Upper lobe of left lung (tissue), 6 donors: ENCODE measurements around the gene GLRA2. TPM values are rescaled to one million over a fixed set of nuclear protein-coding genes. Genes with fewer than 3 reads are reported as not detected.
A peak's percentile ranks its signal among the peaks of the same experiment; 100 is the strongest.

Source experiments
- ATAC-seq, 2 donors: fragments of 200-7000 bp; cut with Tn5 transposase; one replicate each; pipeline ENCODE4 v1.9.1; 2022; ENCODE audit warnings: mild to moderate bottlenecking in 2 of 2, moderate library complexity in 2 of 2; ENCODE audit not compliant: low FRiP score in 2 of 2
- DNase-seq, 2 donors: peaks; one replicate each; pipeline ENCODE4 v3.0.0-alpha.2; 2019 to 2020
- H3K27ac ChIP-seq, 4 donors: fragments of 200-600 bp; sonication (generic); one replicate each; pipeline ENCODE4 v1.5.1; 2016 to 2019
- H3K27me3 ChIP-seq, 4 donors: fragments of 200-600 bp; sonication (generic); one replicate each; pipeline ENCODE4 v1.5.1; 2017 to 2019
- H3K36me3 ChIP-seq, 4 donors: fragments of 200-600 bp; sonication (generic); one replicate each; pipeline ENCODE4 v1.5.1; 2016 to 2019
- H3K4me1 ChIP-seq, 4 donors: fragments of 200-600 bp; sonication (generic); one replicate each; pipeline ENCODE4 v1.5.1; 2018 to 2019
- H3K4me3 ChIP-seq, 4 donors: fragments of 200-600 bp; sonication (generic); one replicate each; pipeline ENCODE4 v1.5.1; 2017 to 2019; ENCODE audit warnings: mild to moderate bottlenecking in 2 of 4, moderate library complexity in 1 of 4
- H3K9me3 ChIP-seq, 4 donors: fragments of 200-600 bp; sonication (generic); one replicate each; pipeline ENCODE4 v1.5.1; 2018 to 2019
- CTCF ChIP-seq, 6 experiments: fragments of 450-650 bp in 4 of 6; fragments of 200-600 bp in 2 of 6; sonication (generic) in 2 of 6; IDR thresholded peaks; one replicate each; pipeline ENCODE4 v1.5.1; 2016 to 2019; ENCODE audit warnings: antibody characterized with exemption in 6 of 6
- EP300 ChIP-seq, 4 donors: sonication (generic); formaldehyde crosslinking; IDR thresholded peaks; one replicate each; pipeline ENCODE4 v1.5.1; 2017; ENCODE audit warnings: antibody characterized with exemption in 4 of 4, control low read depth in 2 of 4
- POLR2A ChIP-seq, 4 donors: fragments of 450-650 bp; IDR thresholded peaks; one replicate each; pipeline ENCODE4 v1.5.1; 2016 to 2017; ENCODE audit warnings: antibody characterized with exemption in 4 of 4, mild to moderate bottlenecking in 2 of 4
- POLR2AphosphoS5 ChIP-seq, 2 donors: sonication (generic); formaldehyde crosslinking; IDR thresholded peaks; one replicate each; pipeline ENCODE4 v1.5.1; 2017; ENCODE audit warnings: antibody characterized with exemption in 2 of 2
- WGBS, 2 donors: methylation state at CpG; one replicate each; pipeline ENCODE4 v1.1.5; 2017 to 2018; 5-methylcytosine and 5-hydroxymethylcytosine counted together
- total RNA-seq, 6 donors: library from RNA; depleted of rRNA in 4 of 6; stranded (reverse); fragments of >200 nt in 4 of 6; gene quantifications; one replicate each; pipeline versions ENCODE4 v1.1.0 to v1.2.1, GENCODE V29; 2016 to 2021
- donor health status: DM: no; HTN: no; CAD: no; lungs with moderate emphysema.
- donor health status: DM: no; HTN: yes; CAD: no; lungs with severe emphysema.

Gene GLRA2
- not detected for total RNA-seq

DNA sequence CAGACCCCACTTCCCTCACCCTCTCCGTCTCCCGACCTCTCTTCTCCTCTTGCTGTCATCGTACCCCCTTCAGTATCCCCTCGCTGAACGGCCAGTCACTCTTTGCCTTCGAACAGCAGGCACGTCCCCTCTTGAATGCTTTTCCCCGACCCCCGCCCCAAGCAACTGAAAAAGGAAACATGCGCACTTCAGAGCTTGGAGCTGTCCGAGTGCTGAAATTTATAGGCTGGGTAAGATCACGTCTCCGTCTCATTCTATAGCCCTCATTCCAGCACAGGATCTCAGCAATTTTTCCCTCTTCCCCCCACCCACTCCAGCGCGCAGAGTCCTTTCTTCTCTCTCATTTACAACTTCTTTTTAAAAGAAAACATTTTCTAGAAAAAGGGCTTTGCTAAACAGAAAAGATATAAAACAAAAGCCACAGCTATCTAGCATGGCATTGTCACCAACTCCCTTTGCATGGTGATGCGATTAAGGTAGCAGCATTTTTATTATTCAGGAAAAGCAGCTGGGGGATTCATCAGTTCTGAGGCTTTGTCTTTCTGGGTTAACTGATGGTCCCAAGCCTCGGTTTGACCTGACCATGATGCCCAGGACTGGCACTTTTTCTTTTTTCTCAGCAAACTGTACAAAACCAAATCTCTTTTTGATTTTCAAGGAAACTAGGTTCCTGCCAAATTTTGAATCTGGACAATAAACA is at the start of gene GLRA2:
GLRA2 (plus strand) TSS at position 247 of the 700 bp plus-strand sequence. CDS start 522 bp downstream, outside the sequence.
- Histone ChIP-seq H3K27me3 (no peaks in the 10 kb centered on the region), H3K36me3 (no peaks in the 10 kb centered on the region), H3K4me3 (no peak within 1 kb of the TSS), H3K9me3 (no peaks in the 10 kb centered on the region), H3K27ac (no peak within 1 kb of the TSS), H3K4me1 (no peaks in the 10 kb centered on the region)
- ATAC-seq: no peak
- DNase-seq: no peak
- WGBS, 2 donors: 7 to 18% methylated on average over 17 of the region's 17 CpGs
- TF ChIP-seq POLR2AphosphoS5 (IDR thresholded peaks at IDR 0.05): no peak
- no peak for TF ChIP-seq POLR2A (IDR thresholded peaks at IDR 0.05)
- TF ChIP-seq CTCF (IDR thresholded peaks at IDR 0.05): no peak
- TF ChIP-seq EP300 (IDR thresholded peaks at IDR 0.05): no peak

DNA sequence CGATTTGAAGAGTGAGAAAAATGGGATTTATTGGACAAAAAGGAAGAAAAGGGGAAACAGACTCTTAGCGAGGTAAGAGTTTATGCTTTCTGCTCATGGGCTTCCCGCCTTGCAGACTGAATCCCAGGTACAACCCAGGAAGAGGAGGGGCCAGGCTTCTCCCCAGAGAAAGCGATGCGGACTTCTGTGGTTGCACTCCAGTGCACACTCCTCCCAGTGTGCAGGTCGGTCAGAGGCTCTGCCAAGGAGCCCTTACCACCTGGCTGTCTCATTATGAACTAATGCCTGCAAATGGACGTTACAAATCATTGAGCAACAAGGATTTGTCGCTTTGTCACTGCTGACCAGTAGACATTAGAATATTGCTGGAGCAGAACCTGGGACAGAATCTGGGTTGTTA is 39.9 kb upstream of the GLRA2 start:
- H3K36me3 ChIP-seq: no peaks in the 10 kb centered on the region
- no peak for TF ChIP-seq EP300 (IDR thresholded peaks at IDR 0.05)
- no peak for TF ChIP-seq POLR2A (IDR thresholded peaks at IDR 0.05)
- H3K27me3 ChIP-seq: no peaks in the 10 kb centered on the region
- ATAC-seq (no peak), DNase-seq (no peak)
- no peaks in the 10 kb centered on the region for H3K4me1 ChIP-seq
- 67 to 90% methylated on average over 8 of the region's 8 CpGs for WGBS, 2 donors
- H3K9me3 ChIP-seq: no peaks in the 10 kb centered on the region
- no peak overlapping the region for H3K4me3 ChIP-seq
- no peak overlapping the region for H3K27ac ChIP-seq

DNA sequence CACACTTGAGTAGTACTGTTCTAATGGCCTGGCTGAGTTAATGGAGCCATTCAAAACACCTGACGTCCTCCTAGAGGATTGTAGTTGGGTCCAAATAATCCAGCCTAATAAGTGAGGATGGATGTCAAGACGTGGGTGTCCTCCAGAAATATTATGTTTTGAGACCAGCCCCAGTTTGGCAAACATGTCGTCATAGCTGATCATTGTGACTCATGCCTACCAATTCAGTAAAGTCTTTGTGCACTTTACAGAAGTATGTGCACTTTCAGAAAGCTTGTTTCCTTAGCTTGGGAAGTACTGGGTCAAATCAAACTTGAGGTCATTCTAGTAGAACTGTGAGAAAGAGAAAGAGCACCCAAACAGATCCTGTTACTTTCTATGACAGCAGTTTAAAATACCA is 37.6 kb upstream of the GLRA2 start:
- H3K4me3 ChIP-seq: no peak overlapping the region
- H3K4me1 ChIP-seq: no peaks in the 10 kb centered on the region
- WGBS, 2 donors: 59 to 84% methylated on average over 2 to 3 of the region's 3 CpGs
- no peaks in the 10 kb centered on the region for H3K36me3 ChIP-seq
- no peak overlapping the region for H3K27ac ChIP-seq
- ATAC-seq: no peak
- H3K27me3 ChIP-seq: no peaks in the 10 kb centered on the region
- TF ChIP-seq POLR2A (IDR thresholded peaks at IDR 0.05): no peak
- no peak for TF ChIP-seq CTCF (IDR thresholded peaks at IDR 0.05)
- TF ChIP-seq POLR2AphosphoS5 (IDR thresholded peaks at IDR 0.05): no peak
- no peak for TF ChIP-seq EP300 (IDR thresholded peaks at IDR 0.05)
- no peaks in the 10 kb centered on the region for H3K9me3 ChIP-seq
- no peak for DNase-seq

DNA sequence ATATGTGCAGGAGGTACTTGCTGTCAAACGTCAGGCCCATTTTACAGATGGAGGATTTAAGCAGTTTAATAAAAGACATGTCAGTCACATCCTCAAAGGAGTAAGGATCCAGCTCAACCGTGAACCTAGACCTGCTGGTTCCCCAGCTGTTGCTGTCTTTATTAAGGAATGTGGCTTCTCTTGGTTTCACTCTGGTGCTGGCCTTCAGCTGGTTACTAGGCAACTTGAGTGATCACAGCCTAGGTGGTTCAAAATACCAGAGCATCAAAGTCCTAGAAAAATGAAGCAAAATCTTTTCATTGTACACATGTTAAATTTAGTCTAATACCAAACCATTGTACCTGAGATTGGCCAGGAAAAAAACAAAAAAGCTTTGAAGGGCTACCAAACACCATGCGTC is 32.7 kb upstream of the GLRA2 start:
- peak overlapping the region in 2 of 4 donors; percentile 63 to 69 for H3K27ac ChIP-seq
- TF ChIP-seq POLR2AphosphoS5 (IDR thresholded peaks at IDR 0.05): no peak
- TF ChIP-seq EP300 (IDR thresholded peaks at IDR 0.05): no peak
- no peak for TF ChIP-seq CTCF (IDR thresholded peaks at IDR 0.05)
- TF ChIP-seq POLR2A (IDR thresholded peaks at IDR 0.05): no peak

GRCh38 chrX:14497184-14497666 is 32.1 kb upstream of the GLRA2 start:
- TF ChIP-seq EP300 (IDR thresholded peaks at IDR 0.05) (no peak), POLR2A (IDR thresholded peaks at IDR 0.05) (no peak), POLR2AphosphoS5 (IDR thresholded peaks at IDR 0.05) (no peak), CTCF (IDR thresholded peaks at IDR 0.05) (no peak)
- WGBS, 2 donors: 1 to 6% methylated on average over 4 of the region's 4 CpGs
- DNase-seq (peak in 1 of 2 donors; percentile 21), ATAC-seq (peak in 1 of 2 donors; percentile 42)
- H3K9me3 ChIP-seq: no peaks in the 10 kb centered on the region
- no peaks in the 10 kb centered on the region for H3K36me3 ChIP-seq
- H3K27ac ChIP-seq: peak overlapping the region in 3 of 4 donors; percentile 60 to 69 (median 63)
- H3K4me3 ChIP-seq: peak overlapping the region in 3 of 4 donors; percentile 4 to 34 (median 34)
- H3K4me1 ChIP-seq: peaks cover 0 to 3% (median 0%) of the 10 kb centered on the region in 4 donors
- no peaks in the 10 kb centered on the region for H3K27me3 ChIP-seq

More for the DNA sequence above, 32.7 kb upstream of the GLRA2 start:
- Histone ChIP-seq H3K4me3 (peak overlapping the region in 2 of 4 donors; percentile 34), H3K9me3 (no peaks in the 10 kb centered on the region), H3K36me3 (no peaks in the 10 kb centered on the region), H3K27me3 (no peaks in the 10 kb centered on the region), H3K4me1 (peaks cover 0 to 3% (median 0%) of the 10 kb centered on the region in 4 donors)
- DNase-seq (no peak), ATAC-seq (no peak)
- WGBS, 2 donors: 46 to 57% methylated on average over 3 of the region's 3 CpGs
